Keratinocyte (primary cell): Measurements from ENCODE around the gene SMARCD3. TPM values are rescaled to one million over a fixed set of nuclear protein-coding genes. Genes with fewer than 3 reads are reported as not detected.

Experiments
- DNase-seq: peaks from one replicate; pipeline ENCODE4 v3.0.0-alpha.2; 2011; ENCODE audit warnings: low read depth, missing footprints, low spot score
- FAIRE-seq: peaks from 2 replicates; lab custom pipeline; 2011; peaks lifted over from hg19 to GRCh38; lab: Jason Lieb, UNC
- H2AFZ ChIP-seq: 2 replicates; pipeline ENCODE4 v1.6.0; 2012; ENCODE audit warnings: low read length, control low read depth, inconsistent platforms; ENCODE audit not compliant: control insufficient read depth
- H3K27ac ChIP-seq: 2 replicates; pipeline ENCODE4 v1.5.1; 2011; ENCODE audit warnings: low read length; ENCODE audit not compliant: control insufficient read depth, insufficient read depth
- H3K27me3 ChIP-seq: 3 replicates; pipeline ENCODE4 v1.6.0; 2011; ENCODE audit warnings: low read length; ENCODE audit not compliant: control insufficient read depth, insufficient read depth; ENCODE audit errors: extremely low read depth
- H3K36me3 ChIP-seq, 2 experiments: 2 replicates in 1 of 2; 3 replicates in 1 of 2; pipeline ENCODE4 v1.5.1; 2011; ENCODE audit warnings: low read length in 2 of 2, mild to moderate bottlenecking in 1 of 2; ENCODE audit not compliant: control insufficient read depth in 2 of 2, insufficient read depth in 2 of 2; ENCODE audit errors: extremely low read depth in 1 of 2
- H3K4me1 ChIP-seq: 3 replicates; pipeline ENCODE4 v1.5.1; 2011; ENCODE audit warnings: low read length; ENCODE audit not compliant: control insufficient read depth, insufficient read depth; ENCODE audit errors: extremely low read depth
- H3K4me2 ChIP-seq: 3 replicates; pipeline ENCODE4 v1.6.0; 2011; ENCODE audit warnings: low read depth, low read length; ENCODE audit not compliant: control insufficient read depth, insufficient read depth; ENCODE audit errors: extremely low read depth
- H3K4me3 ChIP-seq, 3 experiments: fragments of 200-600 bp in 1 of 3; sonication (generic) in 1 of 3; 2 replicates in 2 of 3; 3 replicates in 1 of 3; pipeline ENCODE4 v1.5.1; 2011 to 2016; ENCODE audit warnings: low read length in 3 of 3, mild to moderate bottlenecking in 3 of 3, control low read depth in 2 of 3, inconsistent platforms in 1 of 3, low read depth in 1 of 3, mixed read lengths in 1 of 3, mixed run types in 1 of 3, moderate library complexity in 1 of 3; ENCODE audit not compliant: control insufficient read depth in 2 of 3, insufficient read depth in 2 of 3; ENCODE audit errors: extremely low read depth in 1 of 3
- H3K79me2 ChIP-seq: 2 replicates; pipeline ENCODE4 v1.6.0; 2012; ENCODE audit warnings: low read length; ENCODE audit not compliant: control insufficient read depth, insufficient read depth
- H3K9ac ChIP-seq: 3 replicates; pipeline ENCODE4 v1.6.0; 2011; ENCODE audit warnings: low read length; ENCODE audit not compliant: control insufficient read depth, insufficient read depth; ENCODE audit errors: extremely low read depth
- H3K9me1 ChIP-seq: 3 replicates; pipeline ENCODE4 v1.6.0; 2011; ENCODE audit warnings: low read length; ENCODE audit not compliant: control insufficient read depth, insufficient read depth; ENCODE audit errors: extremely low read depth
- H3K9me3 ChIP-seq: 2 replicates; pipeline ENCODE4 v1.5.1; 2012; ENCODE audit warnings: low read depth, low read length; ENCODE audit not compliant: control insufficient read depth
- H4K20me1 ChIP-seq: 3 replicates; pipeline ENCODE4 v1.6.0; 2011; ENCODE audit warnings: low read length; ENCODE audit not compliant: control insufficient read depth, insufficient read depth; ENCODE audit errors: extremely low read depth
- CTCF ChIP-seq, 3 experiments: IDR thresholded peaks in 1 of 3; conservative IDR thresholded peaks in 1 of 3; optimal IDR thresholded peaks in 1 of 3; 2 replicates in 2 of 3; 3 replicates in 1 of 3; pipeline versions ENCODE3 to v1.5.1; 2011; ENCODE audit warnings: low read length in 3 of 3, mild to moderate bottlenecking in 3 of 3, moderate library complexity in 2 of 3, control low read depth in 1 of 3, inconsistent platforms in 1 of 3; ENCODE audit not compliant: insufficient read depth in 2 of 3; ENCODE audit errors: extremely low read depth in 1 of 3
- EZH2 ChIP-seq: IDR thresholded peaks from one replicate; pipeline ENCODE4 v1.6.1; 2012; ENCODE audit warnings: inconsistent platforms, mild to moderate bottlenecking, low read length, moderate library complexity
- dilution Hi-C: fragments of 300-500 bp; cut with MboI; formaldehyde crosslinking; loops from one replicate; pipeline ENCODE4 v1.7.0; 2020; ENCODE audit warnings: low sequenced_read_pairs; ENCODE audit not compliant: extremely low pct_ligation_motif_present
- polyA plus RNA-seq, 5 experiments: library from polyadenylated mRNA; depleted of rRNA in 3 of 5; stranded (reverse) in 3 of 5; stranded (forward) in 1 of 5; unstranded in 1 of 5; fragments of >200 nt; gene quantifications; 1 replicate in 1 of 5; 2 replicates in 3 of 5; 3 replicates in 1 of 5; pipeline versions ENCODE4 v1.2.1 to v1.2.3, GENCODE V29; 2011 to 2012; ENCODE audit warnings: missing spikeins in 2 of 5, low read depth in 1 of 5, low replicate concordance in 1 of 5

The SMARCD3 gene
- polyA plus RNA-seq, 1 donor (not counting 4 experiments of a cell fraction or from before 2014, with no cell fraction given), result 3.0 TPM

GRCh38 chr7:151278949-151279348, 30.5 kb upstream of the SMARCD3 start:
- TF ChIP-seq CTCF (optimal IDR thresholded peaks at IDR 0.05 in 1 of 3, IDR thresholded peaks at IDR 0.05 in 1 of 3, conservative IDR thresholded peaks at IDR 0.05 in 1 of 3; ENCODE audit: extremely low read depth in 1 of 3, insufficient read depth in 2 of 3, low read length in 3 of 3), result no peak
- FAIRE-seq (no peak), DNase-seq (no peak)
- no peaks in the 10 kb centered on the region for H3K36me3 ChIP-seq
- no peaks in the 10 kb centered on the region for H4K20me1 ChIP-seq
- dilution Hi-C loops, result no loop called here
- H3K9me3 ChIP-seq, result peaks cover 2% of the 10 kb centered on the region
- no peak overlapping the region for H3K4me2 ChIP-seq
- no peak overlapping the region for H3K4me3 ChIP-seq
- H3K4me1 ChIP-seq, result peaks cover 4% of the 10 kb centered on the region
- H2AFZ ChIP-seq, result no peak overlapping the region
- H3K9me1 ChIP-seq, result no peaks in the 10 kb centered on the region
- no peak overlapping the region for H3K9ac ChIP-seq
- H3K27ac ChIP-seq, result no peak overlapping the region
- peaks cover 38% of the 10 kb centered on the region for H3K27me3 ChIP-seq
- no peaks in the 10 kb centered on the region for H3K79me2 ChIP-seq

- H3K27ac ChIP-seq, result no peak overlapping the region
- no peak for FAIRE-seq
- no peak overlapping the region for H3K4me2 ChIP-seq
These were observed 29.1 kb upstream of the SMARCD3 start for GRCh38 chr7:151277631-151278030.

More at GRCh38 chr7:151277631-151278030, 29.1 kb upstream of the SMARCD3 start:
- Histone ChIP-seq H3K9me3 (no peaks in the 10 kb centered on the region), H3K9me1 (no peaks in the 10 kb centered on the region), H3K36me3 (no peaks in the 10 kb centered on the region), H4K20me1 (no peaks in the 10 kb centered on the region), H3K79me2 (no peaks in the 10 kb centered on the region), H3K27me3 (peaks cover 51% of the 10 kb centered on the region), H3K4me3 (no peak overlapping the region), H3K4me1 (peaks cover 4% of the 10 kb centered on the region), H3K9ac (no peak overlapping the region), H2AFZ (peak overlapping the region; percentile 92)
- dilution Hi-C loops, result no loop called here
- TF ChIP-seq CTCF (optimal IDR thresholded peaks at IDR 0.05 in 1 of 3, IDR thresholded peaks at IDR 0.05 in 1 of 3, conservative IDR thresholded peaks at IDR 0.05 in 1 of 3; ENCODE audit: extremely low read depth in 1 of 3, insufficient read depth in 2 of 3, low read length in 3 of 3), result no peak
- TF ChIP-seq EZH2, result no peak
- no peak for DNase-seq
